Measurements from ENCODE around the gene ECSCR. TPM values are rescaled to one million over a fixed set of nuclear protein-coding genes. Genes with fewer than 3 reads are reported as not detected.

The ECSCR gene
- total RNA-seq, 1 donor from 2014 or later = 48.8 TPM

DNA sequence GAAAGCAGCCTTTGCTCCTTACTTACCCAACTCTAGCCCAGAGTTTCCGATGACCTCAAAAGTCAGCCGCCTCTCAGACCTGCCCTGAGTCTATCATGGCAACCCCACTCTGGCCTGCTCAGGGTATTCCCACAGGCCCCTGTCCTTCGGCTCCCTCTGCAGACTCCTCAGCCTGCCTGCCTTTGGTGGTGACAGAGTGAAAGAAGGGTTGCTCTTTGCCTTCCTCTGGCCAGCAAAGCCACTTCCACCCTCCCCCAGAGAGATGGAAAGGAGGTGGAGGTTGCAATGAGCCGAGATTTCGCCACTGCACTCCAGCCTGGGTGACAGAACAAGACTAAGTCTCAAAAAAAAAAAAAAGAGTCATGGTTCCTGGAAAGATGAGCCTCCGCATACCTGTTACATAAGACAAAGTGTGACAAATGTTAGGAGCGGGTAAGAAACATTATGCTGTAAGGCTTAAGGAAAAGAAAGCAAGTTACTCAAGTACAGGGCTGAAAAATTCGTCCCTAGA is 5.9 kb upstream of the ECSCR start:
- intact Hi-C loops (cut with DNase I) = no loop called here
- Histone ChIP-seq H3K4me1 (peaks cover 26% of the 10 kb centered on the region), H3K4me3 (no peak overlapping the region), H3K9me3 (no peaks in the 10 kb centered on the region), H3K27ac (peak overlapping the region; percentile 16), H3K36me3 (no peaks in the 10 kb centered on the region), H3K27me3 (ENCODE audit: low read depth) (no peaks in the 10 kb centered on the region)
- peak; percentile 77 for DNase-seq
- TF ChIP-seq CTCF (IDR thresholded peaks at IDR 0.05) = no peak
- ATAC-seq = peak; percentile 46 to 63

GRCh38 chr5:139461698-139462097 is 845 bp downstream of the ECSCR start:
- peak overlapping the region; percentile 84 for H3K27ac ChIP-seq
- DNase-seq (no peak), ATAC-seq (no peak)
- intact Hi-C loops (cut with DNase I) = no loop called here
- no peak for TF ChIP-seq CTCF (IDR thresholded peaks at IDR 0.05)
- H3K4me1 ChIP-seq = peaks cover 34% of the 10 kb centered on the region
- peak overlapping the region; percentile 59 for H3K4me3 ChIP-seq
- peaks cover 7% of the 10 kb centered on the region for H3K36me3 ChIP-seq
- no peaks in the 10 kb centered on the region for H3K9me3 ChIP-seq
- no peaks in the 10 kb centered on the region for H3K27me3 ChIP-seq (ENCODE audit: low read depth)

DNA sequence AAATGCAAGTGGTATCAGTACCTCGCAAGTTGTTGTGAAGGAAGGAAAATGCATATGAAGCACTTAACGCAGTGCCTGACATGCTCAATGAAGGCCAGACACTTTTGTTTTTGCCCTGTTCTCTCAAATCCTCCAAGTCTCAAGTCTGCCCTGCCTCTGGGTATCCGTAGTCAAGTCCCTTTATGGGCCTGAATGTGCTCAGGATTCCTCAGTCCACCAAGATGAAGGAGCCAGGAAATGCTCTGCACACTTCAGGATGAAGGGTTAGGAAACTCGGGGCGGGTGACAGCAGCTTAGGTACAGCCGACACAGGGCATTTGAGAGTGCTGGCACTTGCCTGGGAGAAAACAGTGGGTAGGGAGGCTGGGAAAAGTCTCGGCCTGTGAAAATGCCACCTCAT is 1.4 kb downstream of the ECSCR start:
- H3K4me3 ChIP-seq = peak overlapping the region; percentile 59
- intact Hi-C loops (cut with DNase I) = no loop called here
- H3K36me3 ChIP-seq = peaks cover 7% of the 10 kb centered on the region
- no peaks in the 10 kb centered on the region for H3K9me3 ChIP-seq
- H3K4me1 ChIP-seq = peaks cover 34% of the 10 kb centered on the region
- H3K27ac ChIP-seq = peak overlapping the region; percentile 84
- no peak for ATAC-seq
- no peaks in the 10 kb centered on the region for H3K27me3 ChIP-seq (ENCODE audit: low read depth)
- DNase-seq = no peak
- TF ChIP-seq CTCF (IDR thresholded peaks at IDR 0.05) = no peak

DNA sequence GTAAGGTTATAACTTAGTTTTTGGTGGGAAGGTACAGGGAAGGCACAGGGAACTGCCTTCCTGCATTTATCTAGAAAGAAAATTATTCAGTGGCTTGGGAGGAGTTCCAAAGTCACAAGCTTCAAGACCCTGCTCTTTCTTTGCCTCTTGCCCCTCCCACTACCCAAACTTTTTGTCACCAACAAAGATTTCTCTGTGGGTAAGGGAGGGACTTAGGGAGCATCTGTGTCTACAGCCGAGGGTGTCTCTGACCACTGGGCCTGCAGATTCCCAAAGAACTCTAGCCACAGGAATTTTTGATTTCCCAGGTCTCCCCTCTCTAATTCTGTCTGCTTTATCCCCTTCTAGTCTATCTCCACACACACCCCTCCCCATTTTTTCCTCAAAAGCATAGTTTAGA is 2.1 kb downstream of the ECSCR start:
- intact Hi-C loops (cut with DNase I) = no loop called here
- no peak for ATAC-seq
- Histone ChIP-seq H3K4me3 (peak overlapping the region; percentile 59), H3K36me3 (peaks cover 10% of the 10 kb centered on the region), H3K27me3 (ENCODE audit: low read depth) (no peaks in the 10 kb centered on the region), H3K27ac (peak overlapping the region; percentile 84), H3K4me1 (peaks cover 34% of the 10 kb centered on the region), H3K9me3 (no peaks in the 10 kb centered on the region)
- no peak for TF ChIP-seq CTCF (IDR thresholded peaks at IDR 0.05)
- DNase-seq = no peak

DNA sequence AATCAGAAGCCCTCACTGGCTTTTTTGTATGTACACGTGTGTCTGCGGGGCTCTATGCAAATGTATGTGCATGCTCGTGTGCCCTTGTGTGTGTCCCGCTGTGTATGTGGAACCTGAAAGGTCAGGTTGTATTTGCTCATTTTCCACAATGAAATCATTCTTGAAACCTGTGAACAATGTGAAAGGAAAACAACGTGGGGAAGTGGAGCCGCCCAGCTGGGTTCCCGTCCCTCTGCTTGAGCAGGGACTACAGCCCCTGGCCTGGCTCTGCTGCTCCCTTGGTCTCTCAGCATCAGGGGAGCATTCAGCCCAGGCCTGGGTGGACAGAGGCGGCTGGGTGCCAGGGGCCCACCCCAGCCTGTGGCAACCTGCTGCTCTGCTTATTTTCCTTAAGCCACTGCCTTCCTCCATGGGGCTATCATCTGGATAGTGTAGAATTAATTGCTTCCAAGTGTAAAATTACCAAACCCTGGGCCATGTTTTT is 3.0 kb downstream of the ECSCR start:
- H3K36me3 ChIP-seq = peaks cover 15% of the 10 kb centered on the region
- H3K4me1 ChIP-seq = peaks cover 34% of the 10 kb centered on the region
- H3K27ac ChIP-seq = peak overlapping the region; percentile 78
- ATAC-seq (peak; percentile 27 to 41), DNase-seq (no peak)
- no peaks in the 10 kb centered on the region for H3K27me3 ChIP-seq (ENCODE audit: low read depth)
- TF ChIP-seq CTCF (IDR thresholded peaks at IDR 0.05) = no peak
- intact Hi-C loops (cut with DNase I) = no loop called here
- peak overlapping the region; percentile 23 for H3K4me3 ChIP-seq
- no peaks in the 10 kb centered on the region for H3K9me3 ChIP-seq

Measured in lower lobe of right lung (tissue), 2 donors.